Measurements from ENCODE around the gene JAK1.

DNA sequence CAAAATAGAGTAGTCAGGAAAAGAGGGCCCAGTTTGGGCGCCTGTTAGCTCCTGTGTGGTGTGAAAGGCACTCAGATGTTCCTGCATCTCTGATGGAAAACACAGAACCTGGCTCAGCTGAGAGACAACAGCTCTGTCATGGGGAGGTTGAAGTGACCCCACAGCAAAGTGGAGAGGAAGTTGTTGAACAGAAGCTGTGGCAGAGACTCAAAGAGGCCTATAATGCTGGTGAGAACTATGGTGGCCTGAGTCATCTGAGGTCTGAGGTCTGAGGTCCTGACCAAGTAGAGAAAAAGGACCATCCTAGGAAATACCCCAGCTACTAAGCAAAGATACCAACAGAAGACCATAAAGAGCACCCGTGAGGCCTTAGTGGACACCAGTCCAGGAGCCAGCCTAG lies 45.6 kb upstream of the JAK1 start:
- TF ChIP-seq EP300 (IDR thresholded peaks at IDR 0.05): no peak
- TF ChIP-seq, protein P1, sequence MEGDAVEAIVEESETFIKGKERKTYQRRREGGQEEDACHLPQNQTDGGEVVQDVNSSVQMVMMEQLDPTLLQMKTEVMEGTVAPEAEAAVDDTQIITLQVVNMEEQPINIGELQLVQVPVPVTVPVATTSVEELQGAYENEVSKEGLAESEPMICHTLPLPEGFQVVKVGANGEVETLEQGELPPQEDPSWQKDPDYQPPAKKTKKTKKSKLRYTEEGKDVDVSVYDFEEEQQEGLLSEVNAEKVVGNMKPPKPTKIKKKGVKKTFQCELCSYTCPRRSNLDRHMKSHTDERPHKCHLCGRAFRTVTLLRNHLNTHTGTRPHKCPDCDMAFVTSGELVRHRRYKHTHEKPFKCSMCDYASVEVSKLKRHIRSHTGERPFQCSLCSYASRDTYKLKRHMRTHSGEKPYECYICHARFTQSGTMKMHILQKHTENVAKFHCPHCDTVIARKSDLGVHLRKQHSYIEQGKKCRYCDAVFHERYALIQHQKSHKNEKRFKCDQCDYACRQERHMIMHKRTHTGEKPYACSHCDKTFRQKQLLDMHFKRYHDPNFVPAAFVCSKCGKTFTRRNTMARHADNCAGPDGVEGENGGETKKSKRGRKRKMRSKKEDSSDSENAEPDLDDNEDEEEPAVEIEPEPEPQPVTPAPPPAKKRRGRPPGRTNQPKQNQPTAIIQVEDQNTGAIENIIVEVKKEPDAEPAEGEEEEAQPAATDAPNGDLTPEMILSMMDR (IDR thresholded peaks at IDR 0.05): no peak

All from esophagus muscularis mucosa (tissue), 3 donors.